Type B pancreatic cell (in vitro differentiated cells): ENCODE data around the gene PRKACB. TPM values are rescaled to one million over a fixed set of nuclear protein-coding genes. Genes with fewer than 3 reads are reported as not detected.

ENCODE experiments used
- DNase-seq: peaks from one replicate; pipeline ENCODE4 v3.0.0; 2021; ENCODE audit warnings: mixed read lengths; ENCODE audit not compliant: unreplicated experiment; ENCODE audit errors: extremely low spot score
- H3K27ac Mint-ChIP-seq: 2 replicates; pipeline ENCODE4 v1.8.0; 2021; ENCODE audit warnings: mild to moderate bottlenecking, mixed read lengths
- H3K27me3 Mint-ChIP-seq: 2 replicates; pipeline ENCODE4 v1.8.0; 2021; ENCODE audit warnings: mixed read lengths
- H3K36me3 Mint-ChIP-seq: 2 replicates; pipeline ENCODE4 v1.8.0; 2021; ENCODE audit warnings: mixed read lengths
- H3K4me1 Mint-ChIP-seq: one replicate; pipeline ENCODE4 v1.8.0; 2021; ENCODE audit warnings: mixed read lengths; ENCODE audit not compliant: unreplicated experiment
- H3K4me3 Mint-ChIP-seq: 2 replicates; pipeline ENCODE4 v1.8.0; 2021; ENCODE audit warnings: mild to moderate bottlenecking, mixed read lengths
- H3K9me3 Mint-ChIP-seq: 2 replicates; pipeline ENCODE4 v1.8.0; 2021; ENCODE audit warnings: mixed read lengths
- CTCF ChIP-seq: fragments of 200-600 bp; sonication (generic); conservative IDR thresholded peaks from 2 replicates; pipeline ENCODE4 v1.5.0; 2021; ENCODE audit warnings: antibody characterized with exemption, mild to moderate bottlenecking
- total RNA-seq: library from RNA; stranded (reverse); gene quantifications from 2 replicates; pipeline ENCODE4 v1.2.1, GENCODE V29; 2021; ENCODE audit warnings: low replicate concordance

PRKACB gene
- total RNA-seq, 1 donor from 2014 or later = 36.0 TPM

GRCh38 chr1:84145068-84145467 is 997 bp downstream of the PRKACB start:
- Mint-ChIP-seq H3K36me3 (no peaks in the 10 kb centered on the region), H3K27ac (no peak overlapping the region), H3K4me1 (peaks cover 3% of the 10 kb centered on the region), H3K9me3 (no peaks in the 10 kb centered on the region), H3K4me3 (no peak overlapping the region), H3K27me3 (no peaks in the 10 kb centered on the region)
- DNase-seq = no peak
- TF ChIP-seq CTCF = no peak

- DNase-seq = no peak
- Mint-ChIP-seq H3K36me3 (peaks cover 7% of the 10 kb centered on the region), H3K9me3 (no peaks in the 10 kb centered on the region), H3K27ac (no peak overlapping the region), H3K27me3 (no peaks in the 10 kb centered on the region), H3K4me3 (peak overlapping the region; percentile 39), H3K4me1 (peaks cover 3% of the 10 kb centered on the region)
- no peak for TF ChIP-seq CTCF
These were observed 2.5 kb downstream of the PRKACB start for GRCh38 chr1:84146411-84147032.

- H3K9me3 Mint-ChIP-seq = peaks cover 6% of the 10 kb centered on the region
- H3K4me1 Mint-ChIP-seq = peaks cover 3% of the 10 kb centered on the region
- no peak overlapping the region for H3K27ac Mint-ChIP-seq
- H3K4me3 Mint-ChIP-seq = no peak overlapping the region
- H3K27me3 Mint-ChIP-seq = no peaks in the 10 kb centered on the region
- no peak for TF ChIP-seq CTCF
- peaks cover 11% of the 10 kb centered on the region for H3K36me3 Mint-ChIP-seq
- DNase-seq = no peak
These were observed 4.7 kb downstream of the PRKACB start for GRCh38 chr1:84148758-84149157.

GRCh38 chr1:84152649-84153056 is 8.6 kb downstream of the PRKACB start:
- no peak for DNase-seq
- H3K4me3 Mint-ChIP-seq = no peak overlapping the region
- H3K27ac Mint-ChIP-seq = no peak overlapping the region
- H3K9me3 Mint-ChIP-seq = peaks cover 6% of the 10 kb centered on the region
- H3K4me1 Mint-ChIP-seq = no peaks in the 10 kb centered on the region
- peaks cover 16% of the 10 kb centered on the region for H3K36me3 Mint-ChIP-seq
- no peak for TF ChIP-seq CTCF
- no peaks in the 10 kb centered on the region for H3K27me3 Mint-ChIP-seq

- H3K4me1 Mint-ChIP-seq = no peaks in the 10 kb centered on the region
- H3K4me3 Mint-ChIP-seq = no peak overlapping the region
- no peak for DNase-seq
- peaks cover 6% of the 10 kb centered on the region for H3K9me3 Mint-ChIP-seq
- peaks cover 13% of the 10 kb centered on the region for H3K36me3 Mint-ChIP-seq
- H3K27ac Mint-ChIP-seq = no peak overlapping the region
- H3K27me3 Mint-ChIP-seq = no peaks in the 10 kb centered on the region
- TF ChIP-seq CTCF = no peak
These were observed 11.4 kb downstream of the PRKACB start for GRCh38 chr1:84155517-84155916.
